Astrocyte (in vitro differentiated cells and primary cell): ENCODE results near the gene UBAC2. TPM values are rescaled to one million over a fixed set of nuclear protein-coding genes. Genes with fewer than 3 reads are reported as not detected.

Experiments
- DNase-seq: peaks from one replicate; pipeline ENCODE4 v3.0.0-alpha.2; 2010; ENCODE audit warnings: low read depth
- FAIRE-seq: peaks from 2 replicates; lab custom pipeline; 2011; peaks lifted over from hg19 to GRCh38; lab: Jason Lieb, UNC
- H2AFZ ChIP-seq: 2 replicates; pipeline ENCODE4 v1.6.0; 2012; ENCODE audit warnings: low read depth, low read length, inconsistent platforms
- H3K27ac ChIP-seq: 2 replicates; pipeline ENCODE4 v1.5.1; 2011; ENCODE audit warnings: low read depth, low read length, inconsistent platforms
- H3K27me3 ChIP-seq: 2 replicates; pipeline ENCODE4 v1.6.0; 2011; ENCODE audit warnings: low read length, inconsistent platforms; ENCODE audit not compliant: insufficient read depth
- H3K36me3 ChIP-seq: 2 replicates; pipeline ENCODE4 v1.5.1; 2011; ENCODE audit warnings: low read length, inconsistent platforms; ENCODE audit not compliant: insufficient read depth
- H3K4me1 ChIP-seq: 2 replicates; pipeline ENCODE4 v1.5.1; 2011; ENCODE audit warnings: low read length, inconsistent platforms; ENCODE audit not compliant: insufficient read depth
- H3K4me2 ChIP-seq: 2 replicates; pipeline ENCODE4 v1.6.0; 2012; ENCODE audit warnings: low read length, inconsistent platforms
- H3K4me3 ChIP-seq: 2 replicates; pipeline ENCODE4 v1.5.1; 2011; ENCODE audit warnings: low read depth, mild to moderate bottlenecking, low read length, inconsistent platforms; ENCODE audit not compliant: insufficient read depth
- H3K79me2 ChIP-seq: 2 replicates; pipeline ENCODE4 v1.6.0; 2012; ENCODE audit warnings: mild to moderate bottlenecking, low read length, inconsistent platforms; ENCODE audit not compliant: insufficient read depth
- H3K9ac ChIP-seq: 2 replicates; pipeline ENCODE4 v1.6.0; 2012; ENCODE audit warnings: mild to moderate bottlenecking, low read length, inconsistent platforms
- H3K9me3 ChIP-seq: 2 replicates; pipeline ENCODE4 v1.5.1; 2012; ENCODE audit warnings: low read depth, mild to moderate bottlenecking, low read length, inconsistent platforms; ENCODE audit not compliant: insufficient read depth
- H4K20me1 ChIP-seq: 2 replicates; pipeline ENCODE4 v1.6.0; 2012; ENCODE audit warnings: low read length, inconsistent platforms; ENCODE audit not compliant: insufficient read depth
- H3K27ac Mint-ChIP-seq: one replicate; pipeline ENCODE4 v1.8.0; 2021; ENCODE audit warnings: mild to moderate bottlenecking, mixed read lengths; ENCODE audit not compliant: unreplicated experiment
- H3K27me3 Mint-ChIP-seq: one replicate; pipeline ENCODE4 v1.8.0; 2021; ENCODE audit warnings: low read depth, mixed read lengths; ENCODE audit not compliant: unreplicated experiment
- H3K36me3 Mint-ChIP-seq: one replicate; pipeline ENCODE4 v1.8.0; 2021; ENCODE audit warnings: low read depth, mixed read lengths; ENCODE audit not compliant: unreplicated experiment
- H3K4me1 Mint-ChIP-seq: one replicate; pipeline ENCODE4 v1.8.0; 2021; ENCODE audit warnings: low read depth, mixed read lengths; ENCODE audit not compliant: unreplicated experiment
- H3K4me3 Mint-ChIP-seq: one replicate; pipeline ENCODE4 v1.8.0; 2021; ENCODE audit warnings: mild to moderate bottlenecking, moderate library complexity, mixed read lengths; ENCODE audit not compliant: unreplicated experiment
- H3K9me3 Mint-ChIP-seq: one replicate; pipeline ENCODE4 v1.8.0; 2021; ENCODE audit warnings: mild to moderate bottlenecking, mixed read lengths; ENCODE audit not compliant: unreplicated experiment
- EZH2 ChIP-seq: IDR thresholded peaks from 2 replicates; pipeline ENCODE4 v1.6.1; 2012; ENCODE audit warnings: mild to moderate bottlenecking, low read length, inconsistent platforms; ENCODE audit not compliant: insufficient read depth
- total RNA-seq: library from RNA; stranded (reverse); gene quantifications from 2 replicates; pipeline ENCODE4 v1.2.1, GENCODE V29; 2021
- TF ChIP-seq, protein P1 (sequence below): IDR thresholded peaks from 2 replicates; pipeline ENCODE4 v1.5.1; 2011; ENCODE audit warnings: low read depth, mild to moderate bottlenecking, inconsistent platforms, low read length, moderate library complexity; ENCODE audit not compliant: insufficient read depth

Gene UBAC2
- total RNA-seq, 1 donor from 2014 or later: 61.0 TPM

DNA sequence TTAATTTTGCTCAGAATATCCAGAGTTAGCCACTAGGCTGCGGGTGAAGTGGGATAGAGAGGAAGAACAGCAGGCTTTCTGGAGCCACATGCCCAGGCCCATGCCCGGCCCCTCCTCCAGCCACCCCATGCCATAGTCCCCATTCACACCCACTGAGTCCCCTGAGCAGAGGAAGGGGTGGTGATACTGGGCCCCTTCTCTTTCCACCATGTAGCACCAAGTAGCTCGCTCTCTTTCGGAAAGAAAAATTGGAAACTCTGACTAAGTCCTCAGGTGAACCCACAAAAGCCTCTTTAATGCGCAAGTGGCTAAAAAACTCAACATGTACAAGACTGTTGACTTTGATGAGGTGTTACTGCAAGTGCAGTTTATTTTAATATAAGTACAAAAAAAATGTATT, 183.3 kb downstream of the UBAC2 start:
- peaks cover 14% of the 10 kb centered on the region for H3K36me3 Mint-ChIP-seq
- FAIRE-seq (no peak), DNase-seq (no peak)
- Histone ChIP-seq H3K4me3 (no peak overlapping the region), H3K4me1 (no peaks in the 10 kb centered on the region), H3K9me3 (no peaks in the 10 kb centered on the region), H3K27ac (no peak overlapping the region), H3K79me2 (no peaks in the 10 kb centered on the region), H3K9ac (no peak overlapping the region), H3K4me2 (no peak overlapping the region), H3K36me3 (no peaks in the 10 kb centered on the region), H4K20me1 (no peaks in the 10 kb centered on the region), H3K27me3 (no peaks in the 10 kb centered on the region), H2AFZ (no peak overlapping the region)
- no peaks in the 10 kb centered on the region for H3K27me3 Mint-ChIP-seq
- H3K27ac Mint-ChIP-seq: no peak overlapping the region
- peaks cover 3% of the 10 kb centered on the region for H3K9me3 Mint-ChIP-seq
- H3K4me1 Mint-ChIP-seq: peaks cover 14% of the 10 kb centered on the region
- TF ChIP-seq, protein P1, sequence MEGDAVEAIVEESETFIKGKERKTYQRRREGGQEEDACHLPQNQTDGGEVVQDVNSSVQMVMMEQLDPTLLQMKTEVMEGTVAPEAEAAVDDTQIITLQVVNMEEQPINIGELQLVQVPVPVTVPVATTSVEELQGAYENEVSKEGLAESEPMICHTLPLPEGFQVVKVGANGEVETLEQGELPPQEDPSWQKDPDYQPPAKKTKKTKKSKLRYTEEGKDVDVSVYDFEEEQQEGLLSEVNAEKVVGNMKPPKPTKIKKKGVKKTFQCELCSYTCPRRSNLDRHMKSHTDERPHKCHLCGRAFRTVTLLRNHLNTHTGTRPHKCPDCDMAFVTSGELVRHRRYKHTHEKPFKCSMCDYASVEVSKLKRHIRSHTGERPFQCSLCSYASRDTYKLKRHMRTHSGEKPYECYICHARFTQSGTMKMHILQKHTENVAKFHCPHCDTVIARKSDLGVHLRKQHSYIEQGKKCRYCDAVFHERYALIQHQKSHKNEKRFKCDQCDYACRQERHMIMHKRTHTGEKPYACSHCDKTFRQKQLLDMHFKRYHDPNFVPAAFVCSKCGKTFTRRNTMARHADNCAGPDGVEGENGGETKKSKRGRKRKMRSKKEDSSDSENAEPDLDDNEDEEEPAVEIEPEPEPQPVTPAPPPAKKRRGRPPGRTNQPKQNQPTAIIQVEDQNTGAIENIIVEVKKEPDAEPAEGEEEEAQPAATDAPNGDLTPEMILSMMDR: no peak
- no peak for TF ChIP-seq EZH2
- H3K4me3 Mint-ChIP-seq: no peak overlapping the region

- Histone ChIP-seq H3K4me1 (no peaks in the 10 kb centered on the region), H4K20me1 (no peaks in the 10 kb centered on the region), H3K4me3 (no peak overlapping the region), H2AFZ (no peak overlapping the region), H3K27ac (no peak overlapping the region), H3K79me2 (no peaks in the 10 kb centered on the region), H3K9ac (no peak overlapping the region), H3K36me3 (no peaks in the 10 kb centered on the region), H3K4me2 (no peak overlapping the region), H3K27me3 (no peaks in the 10 kb centered on the region), H3K9me3 (no peaks in the 10 kb centered on the region)
- FAIRE-seq (no peak), DNase-seq (no peak)
- no peaks in the 10 kb centered on the region for H3K27me3 Mint-ChIP-seq
- no peak overlapping the region for H3K4me3 Mint-ChIP-seq
- H3K4me1 Mint-ChIP-seq: peaks cover 14% of the 10 kb centered on the region
- TF ChIP-seq, protein P1: no peak
- no peak for TF ChIP-seq EZH2
- peaks cover 3% of the 10 kb centered on the region for H3K9me3 Mint-ChIP-seq
- peaks cover 17% of the 10 kb centered on the region for H3K36me3 Mint-ChIP-seq
- no peak overlapping the region for H3K27ac Mint-ChIP-seq
Measured at GRCh38 chr13:99384468-99384867, 183.8 kb downstream of the UBAC2 start.

DNA sequence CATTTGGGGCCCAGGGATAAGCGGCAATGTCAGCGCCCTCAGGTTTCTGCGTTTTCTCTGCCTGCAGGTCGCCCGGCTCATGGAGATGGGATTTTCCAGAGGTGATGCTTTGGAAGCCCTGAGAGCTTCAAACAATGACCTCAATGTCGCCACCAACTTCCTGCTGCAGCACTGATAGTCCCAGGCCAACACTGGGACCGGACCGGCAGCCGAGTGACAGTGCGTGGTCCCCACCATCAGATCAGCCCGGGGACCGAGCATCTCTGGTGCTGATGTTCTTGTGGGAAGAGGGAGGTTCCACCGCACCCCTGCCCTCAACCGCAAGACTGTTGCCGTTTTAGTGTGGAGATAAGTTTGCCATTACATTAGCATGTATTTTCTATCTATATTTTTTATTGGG, 184.5 kb downstream of the UBAC2 start:
- Histone ChIP-seq H3K9me3 (no peaks in the 10 kb centered on the region), H3K36me3 (no peaks in the 10 kb centered on the region), H3K27me3 (no peaks in the 10 kb centered on the region), H3K9ac (no peak overlapping the region), H3K27ac (no peak overlapping the region), H3K4me1 (no peaks in the 10 kb centered on the region), H2AFZ (no peak overlapping the region), H4K20me1 (no peaks in the 10 kb centered on the region), H3K4me2 (no peak overlapping the region), H3K4me3 (no peak overlapping the region), H3K79me2 (no peaks in the 10 kb centered on the region)
- Mint-ChIP-seq H3K36me3 (peaks cover 11% of the 10 kb centered on the region), H3K27me3 (no peaks in the 10 kb centered on the region), H3K27ac (no peak overlapping the region), H3K4me3 (no peak overlapping the region), H3K4me1 (peaks cover 14% of the 10 kb centered on the region), H3K9me3 (no peaks in the 10 kb centered on the region)
- DNase-seq: no peak
- TF ChIP-seq EZH2: no peak
- TF ChIP-seq, protein P1: no peak
- FAIRE-seq: no peak
